Measurements from ENCODE around the gene AKR1C2. TPM values are rescaled to one million over a fixed set of nuclear protein-coding genes. Genes with fewer than 3 reads are reported as not detected.
"Not testable (repeated sequence)": the region's sequence is repeated elsewhere in the genome, so short reads cannot be mapped to it uniquely, and the experiment has no call there.

AKR1C2 gene
- total RNA-seq, 1 donor from 2014 or later: not detected

- DNase-seq (no peak), ATAC-seq (ENCODE audit: low read depth) (no peak)
- intact Hi-C loops (cut with micrococcal nuclease): no loop called here
- POLR2A ChIA-PET: no interaction called here
- H3K4me1 Mint-ChIP-seq: no peaks in the 10 kb centered on the region
- CTCF ChIA-PET: no interaction called here
- H3K4me3 Mint-ChIP-seq: no peak overlapping the region
- no peaks in the 10 kb centered on the region for H3K9me3 Mint-ChIP-seq
- no peak overlapping the region for H3K27ac Mint-ChIP-seq
- no peaks in the 10 kb centered on the region for H3K27me3 Mint-ChIP-seq
- no peak for TF ChIP-seq CTCF (IDR thresholded peaks at IDR 0.05)
- H3K36me3 Mint-ChIP-seq (ENCODE audit: low read depth): no peaks in the 10 kb centered on the region
These were observed 58.8 kb downstream of the AKR1C2 start for GRCh38 chr10:4944841-4945240.

GRCh38 chr10:4943821-4944220, 59.8 kb downstream of the AKR1C2 start:
- Mint-ChIP-seq H3K4me1 (no peaks in the 10 kb centered on the region), H3K9me3 (no peaks in the 10 kb centered on the region), H3K27ac (no peak overlapping the region), H3K4me3 (no peak overlapping the region), H3K27me3 (peaks cover 2% of the 10 kb centered on the region), H3K36me3 (ENCODE audit: low read depth) (no peaks in the 10 kb centered on the region)
- no peak for TF ChIP-seq CTCF (IDR thresholded peaks at IDR 0.05)
- POLR2A ChIA-PET: no interaction called here
- CTCF ChIA-PET: no interaction called here
- DNase-seq (no peak), ATAC-seq (ENCODE audit: low read depth) (no peak)
- intact Hi-C loops (cut with micrococcal nuclease): no loop called here

- DNase-seq; intact Hi-C loops (cut with micrococcal nuclease); H3K36me3 Mint-ChIP-seq (ENCODE audit: low read depth); POLR2A ChIA-PET; H3K4me1 Mint-ChIP-seq; CTCF ChIA-PET; H3K27ac Mint-ChIP-seq; ATAC-seq (ENCODE audit: low read depth); H3K27me3 Mint-ChIP-seq; H3K9me3 Mint-ChIP-seq; H3K4me3 Mint-ChIP-seq: not testable (repeated sequence)
These were observed 60.2 kb downstream of the AKR1C2 start for GRCh38 chr10:4943416-4943815.

GRCh38 chr10:4942931-4943330, 60.7 kb downstream of the AKR1C2 start:
- H3K4me1 Mint-ChIP-seq; H3K36me3 Mint-ChIP-seq (ENCODE audit: low read depth); H3K27me3 Mint-ChIP-seq; POLR2A ChIA-PET; H3K4me3 Mint-ChIP-seq; H3K9me3 Mint-ChIP-seq; DNase-seq; intact Hi-C loops (cut with micrococcal nuclease); CTCF ChIA-PET; H3K27ac Mint-ChIP-seq; ATAC-seq (ENCODE audit: low read depth): not testable (repeated sequence)

- ATAC-seq (ENCODE audit: low read depth) (no peak), DNase-seq (no peak)
- CTCF ChIA-PET: no interaction called here
- Mint-ChIP-seq H3K36me3 (ENCODE audit: low read depth) (no peaks in the 10 kb centered on the region), H3K27ac (no peak overlapping the region), H3K4me3 (no peak overlapping the region), H3K4me1 (no peaks in the 10 kb centered on the region), H3K9me3 (no peaks in the 10 kb centered on the region), H3K27me3 (peaks cover 2% of the 10 kb centered on the region)
- no peak for TF ChIP-seq CTCF (IDR thresholded peaks at IDR 0.05)
- intact Hi-C loops (cut with micrococcal nuclease): no loop called here
- POLR2A ChIA-PET: no interaction called here
These were observed 61.9 kb downstream of the AKR1C2 start for GRCh38 chr10:4941540-4942330.

- H3K9me3 Mint-ChIP-seq; H3K4me1 Mint-ChIP-seq; intact Hi-C loops (cut with micrococcal nuclease); POLR2A ChIA-PET; H3K4me3 Mint-ChIP-seq; ATAC-seq (ENCODE audit: low read depth); H3K36me3 Mint-ChIP-seq (ENCODE audit: low read depth); H3K27ac Mint-ChIP-seq; CTCF ChIA-PET; H3K27me3 Mint-ChIP-seq; DNase-seq: not testable (repeated sequence)
These were observed 62.7 kb downstream of the AKR1C2 start for GRCh38 chr10:4940909-4941308.

GRCh38 chr10:4940073-4940428, 63.6 kb downstream of the AKR1C2 start:
- CTCF ChIA-PET; POLR2A ChIA-PET; H3K4me3 Mint-ChIP-seq; ATAC-seq (ENCODE audit: low read depth); H3K36me3 Mint-ChIP-seq (ENCODE audit: low read depth); H3K4me1 Mint-ChIP-seq; intact Hi-C loops (cut with micrococcal nuclease); H3K9me3 Mint-ChIP-seq; H3K27ac Mint-ChIP-seq; H3K27me3 Mint-ChIP-seq; DNase-seq: not testable (repeated sequence)
